GM08714 (cell line): ENCODE measurements around the gene PPA2.
"Not testable (repeated sequence)": the region's sequence is repeated elsewhere in the genome, so short reads cannot be mapped to it uniquely, and the experiment has no call there.

Experiments
- H3K4me3 ChIP-seq: fragments of 200-500 bp; sonication (Bioruptor generic); 2 replicates; pipeline ENCODE4 v1.5.1; 2014; ENCODE audit warnings: mild to moderate bottlenecking, low read length, inconsistent platforms
- ZNF274 ChIP-seq: IDR thresholded peaks from 2 replicates; pipeline ENCODE4 v1.6.1; 2012; ENCODE audit warnings: mild to moderate bottlenecking, low read depth, low read length

Gene PPA2

DNA sequence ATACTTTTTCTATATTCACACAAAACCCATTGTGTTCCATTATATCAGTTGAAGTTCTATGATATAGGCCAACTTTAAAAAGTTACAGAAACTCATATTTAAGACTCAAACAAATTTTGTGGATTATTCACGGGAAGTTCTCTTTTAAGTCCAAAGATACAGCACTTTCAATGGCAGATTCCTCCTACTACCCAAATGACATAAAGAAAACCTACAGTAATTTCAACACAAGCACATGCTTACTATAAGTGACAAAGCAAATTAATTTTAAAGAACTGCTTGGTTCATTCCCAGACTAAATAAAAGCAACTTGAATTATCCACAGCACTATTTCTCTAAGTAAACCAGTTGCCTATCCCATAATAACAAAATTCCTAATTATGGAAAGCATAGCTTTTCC is 4.1 kb downstream of the PPA2 start:
- no peak overlapping the region for H3K4me3 ChIP-seq
- no peak for TF ChIP-seq ZNF274

DNA sequence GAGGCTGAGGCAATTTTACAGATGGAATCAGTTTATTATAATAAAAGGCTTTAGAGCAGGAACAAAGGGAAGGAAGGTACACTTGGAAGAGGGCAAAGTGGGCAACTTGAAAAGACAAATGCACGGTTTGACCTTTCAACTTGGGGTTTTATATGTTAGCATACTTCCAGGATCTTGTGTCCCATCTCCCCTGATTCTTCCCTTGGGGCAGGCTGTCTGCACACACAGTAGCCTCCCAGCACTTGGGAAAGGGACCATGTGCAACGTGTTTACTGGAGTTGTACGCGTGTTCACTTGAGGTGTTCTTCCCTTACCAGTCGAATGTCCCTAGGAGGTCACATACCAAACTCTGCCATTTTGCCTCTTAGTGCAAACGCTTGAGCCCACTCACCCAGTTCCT is 7.3 kb downstream of the PPA2 start:
- H3K4me3 ChIP-seq = no peak overlapping the region
- no peak for TF ChIP-seq ZNF274

DNA sequence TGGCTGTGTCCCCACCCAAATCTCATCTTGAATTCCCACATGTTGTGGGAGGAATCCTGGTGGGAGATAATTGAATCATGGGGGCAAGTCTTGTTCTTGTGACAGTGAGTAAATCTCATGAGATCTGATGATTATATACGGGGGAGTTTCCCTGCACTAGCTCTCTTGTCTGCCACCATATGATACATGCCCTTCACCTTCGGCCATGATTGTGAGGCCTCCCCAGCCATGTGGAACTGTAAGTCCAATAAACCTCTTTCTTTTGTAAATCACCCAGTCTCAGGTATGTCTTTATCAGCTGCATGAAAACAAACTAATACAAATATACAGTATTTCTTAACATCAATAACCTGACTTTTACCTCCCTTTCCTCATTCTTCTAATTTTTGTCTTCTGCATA is 9.3 kb downstream of the PPA2 start:
- H3K4me3 ChIP-seq = not testable (repeated sequence)

DNA sequence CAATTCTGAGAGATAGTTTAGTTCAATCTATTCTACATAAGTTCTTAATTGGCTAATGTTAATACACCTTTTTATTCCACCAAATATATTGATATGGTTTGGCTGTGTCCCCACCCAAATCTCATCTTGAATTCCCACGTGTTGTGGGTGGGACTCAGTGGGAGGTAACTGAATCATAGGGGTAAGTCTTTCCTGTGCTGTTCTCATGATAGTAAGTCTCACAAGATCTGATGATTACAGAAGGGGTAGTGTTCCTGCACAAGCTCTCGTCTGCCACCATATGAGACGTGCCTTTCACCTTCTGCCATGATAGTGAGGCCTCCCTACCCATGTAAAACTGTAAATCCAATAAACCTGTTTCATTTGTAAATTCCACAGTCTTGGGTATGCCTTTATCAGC is 11.3 kb downstream of the PPA2 start:
- TF ChIP-seq ZNF274 = no peak
- no peak overlapping the region for H3K4me3 ChIP-seq

DNA sequence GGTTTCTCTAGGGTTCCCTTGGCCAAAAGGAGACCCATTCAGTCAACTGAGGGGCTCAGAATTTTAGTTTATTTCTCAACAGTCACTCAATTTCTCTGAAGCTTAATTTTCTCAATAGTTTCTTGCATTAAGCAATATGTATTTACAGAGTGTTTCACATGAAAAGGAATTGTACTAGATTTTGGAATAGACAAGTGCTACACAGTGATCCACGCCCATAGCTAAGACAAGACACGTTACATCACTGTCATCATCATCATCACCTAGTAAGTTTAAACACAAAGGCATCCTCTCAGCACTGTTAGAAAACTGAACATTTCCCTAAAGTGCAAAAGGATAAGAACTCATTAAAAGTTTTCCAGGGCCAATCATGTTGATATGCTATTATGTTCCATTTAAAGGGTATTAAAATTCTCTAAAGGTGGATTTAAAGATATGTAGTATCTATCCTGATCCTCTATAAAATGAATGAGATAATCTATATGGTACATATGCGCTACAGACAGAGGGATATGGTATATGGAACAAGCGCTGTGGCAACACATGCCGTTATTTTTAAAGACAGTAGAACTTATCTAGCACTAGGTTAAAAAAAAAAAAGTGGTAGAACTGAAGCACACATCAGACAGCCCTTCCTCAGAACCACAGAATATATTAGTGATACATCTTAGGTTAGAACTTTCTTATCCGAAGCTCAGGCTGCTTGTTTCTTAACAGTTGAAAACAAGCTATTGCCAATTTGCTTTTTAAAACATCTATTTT is 12.1 kb downstream of the PPA2 start:
- no peak overlapping the region for H3K4me3 ChIP-seq
- TF ChIP-seq ZNF274 = no peak

DNA sequence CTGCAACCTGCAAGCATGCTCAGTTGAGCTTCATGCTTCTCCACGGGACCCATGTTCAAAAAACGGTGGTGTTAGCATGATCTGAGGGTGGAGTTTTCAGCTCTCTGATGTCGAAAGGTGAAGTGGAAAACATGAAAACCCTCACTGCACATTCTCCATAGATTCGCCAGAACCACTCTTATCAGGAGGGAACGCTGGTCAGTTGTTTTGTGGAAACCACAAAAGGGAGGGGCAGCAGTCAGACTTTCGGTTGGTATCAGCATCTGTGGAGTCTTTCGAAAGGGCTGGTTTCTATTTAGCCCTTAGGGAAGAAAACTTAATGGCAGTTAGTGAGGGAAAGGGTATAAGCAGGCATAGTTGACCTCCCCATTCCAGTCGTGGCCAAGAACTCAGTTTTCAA is 12.6 kb downstream of the PPA2 start:
- H3K4me3 ChIP-seq = no peak overlapping the region
- no peak for TF ChIP-seq ZNF274

DNA sequence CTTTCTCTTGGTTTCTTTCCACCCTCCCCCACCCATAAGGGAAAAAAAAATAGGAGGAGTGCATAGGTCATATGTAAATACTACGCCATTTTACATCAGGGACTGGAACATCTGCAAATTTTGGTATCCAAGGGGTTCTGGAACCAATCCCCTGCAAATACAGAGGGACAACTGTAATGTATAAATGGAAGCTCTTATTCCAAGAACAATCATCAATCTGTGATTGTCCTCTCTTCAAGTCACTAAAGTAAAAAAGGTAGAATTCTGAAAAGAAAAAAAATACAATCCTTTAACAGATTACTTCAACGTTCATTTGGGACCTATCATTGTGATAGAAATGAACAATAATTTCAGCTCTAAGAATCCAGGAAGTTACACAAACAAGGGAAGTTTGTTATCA is 13.6 kb downstream of the PPA2 start:
- no peak for TF ChIP-seq ZNF274
- H3K4me3 ChIP-seq = no peak overlapping the region

DNA sequence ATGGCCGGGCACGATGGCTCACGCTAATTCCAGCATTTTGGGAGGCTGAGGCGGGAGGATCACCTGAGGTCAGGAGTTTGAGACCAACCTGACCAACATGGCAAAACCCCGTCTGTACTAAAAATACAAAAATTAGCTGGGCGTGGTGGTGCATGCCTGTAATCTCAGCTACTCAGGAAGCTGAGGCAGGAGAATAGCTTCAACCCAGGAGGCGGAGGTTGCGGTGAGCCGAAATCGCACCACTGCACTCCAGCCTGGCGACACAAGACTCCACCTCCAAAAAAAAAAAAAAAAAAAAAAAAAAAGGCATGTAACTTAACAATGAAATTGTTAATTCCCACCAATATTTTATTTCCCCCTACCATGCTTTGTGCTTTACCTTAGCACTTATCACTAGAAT is 15.3 kb downstream of the PPA2 start:
- not testable (repeated sequence) for H3K4me3 ChIP-seq

DNA sequence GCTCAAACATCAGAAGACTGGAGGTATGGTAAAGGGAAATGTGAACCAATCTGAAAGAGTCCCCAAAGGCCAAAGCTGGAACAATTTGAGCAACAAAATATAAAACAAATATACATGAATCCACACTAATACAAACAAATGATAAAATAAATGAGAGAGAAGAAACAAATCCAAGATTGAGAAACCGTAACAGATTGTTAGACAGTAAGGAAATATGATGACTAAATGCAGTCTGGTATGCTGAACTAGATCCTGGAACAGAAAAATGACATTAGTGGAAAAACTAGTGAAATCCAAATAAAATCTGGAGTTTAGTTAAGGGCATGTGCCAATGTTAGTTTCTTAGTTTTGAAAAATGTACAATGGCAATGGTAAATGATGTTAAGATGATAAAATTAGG is 15.9 kb downstream of the PPA2 start:
- no peak for TF ChIP-seq ZNF274
- H3K4me3 ChIP-seq = no peak overlapping the region

DNA sequence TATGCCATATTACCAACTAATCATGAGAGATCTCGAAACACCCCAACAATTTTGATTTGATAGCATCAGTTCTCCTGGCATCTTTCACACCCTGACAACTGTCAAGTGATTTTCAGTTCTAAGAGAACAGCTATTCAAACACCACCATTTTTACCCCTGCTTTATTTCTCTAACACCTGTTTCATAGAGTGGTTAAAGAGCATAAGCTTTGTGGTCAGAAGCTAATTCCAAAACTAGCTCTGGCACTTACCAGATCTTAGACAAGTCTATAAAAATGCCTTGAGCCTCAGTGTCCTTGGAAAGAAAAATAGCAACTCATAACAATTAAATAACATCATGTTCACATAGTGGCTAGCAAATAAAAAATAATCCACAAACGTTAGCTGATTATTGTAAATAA is 17.9 kb downstream of the PPA2 start:
- no peak for TF ChIP-seq ZNF274
- no peak overlapping the region for H3K4me3 ChIP-seq

DNA sequence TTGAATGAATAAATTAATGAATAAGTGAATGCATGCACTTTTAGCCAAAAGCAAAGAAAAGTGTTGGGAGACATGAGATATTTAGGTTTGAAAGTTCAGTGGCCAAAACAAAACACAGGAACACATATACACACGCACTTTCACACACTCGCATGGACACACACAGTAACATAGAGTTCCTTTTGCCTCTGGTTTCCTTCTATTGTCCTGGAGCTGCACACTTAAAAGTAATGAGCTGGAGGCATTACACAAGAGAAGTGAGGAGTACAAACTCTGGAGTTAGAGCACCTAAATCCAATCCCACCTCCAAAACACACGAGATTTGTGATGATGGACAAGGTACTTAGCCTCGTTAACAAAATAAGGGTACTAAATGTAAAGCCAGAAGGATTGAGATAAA is 18.7 kb downstream of the PPA2 start:
- TF ChIP-seq ZNF274 = no peak
- no peak overlapping the region for H3K4me3 ChIP-seq

DNA sequence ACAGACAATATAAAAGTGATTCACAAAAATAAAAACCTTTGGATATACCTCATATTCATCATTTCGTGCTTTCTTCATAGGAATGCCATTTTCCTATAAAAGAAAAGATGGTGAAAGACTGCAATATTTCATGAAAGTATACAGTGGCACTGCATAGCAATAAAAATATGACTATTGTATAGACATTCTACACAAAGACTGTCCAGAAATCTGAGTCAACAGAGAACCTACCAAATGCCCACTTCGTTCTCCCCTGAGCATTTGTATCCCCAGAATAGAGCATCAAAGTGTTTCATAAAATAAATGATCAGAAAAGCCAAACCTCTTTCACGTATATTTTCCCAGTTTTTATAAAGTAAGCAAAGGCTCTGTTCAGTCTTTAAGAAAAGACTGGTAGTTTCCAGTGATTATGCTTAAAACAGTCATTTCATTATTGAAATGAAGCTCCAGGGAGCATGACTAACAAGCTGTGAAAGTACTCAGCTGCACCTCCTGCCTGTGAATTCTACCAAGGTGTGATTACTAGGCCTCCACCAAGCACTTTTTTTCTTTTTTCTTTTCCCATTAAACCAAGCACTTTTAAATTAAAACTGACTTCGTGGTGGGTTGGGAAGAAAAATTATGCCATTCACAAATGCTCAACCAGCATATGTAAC is 20.2 kb downstream of the PPA2 start:
- no peak for TF ChIP-seq ZNF274
- H3K4me3 ChIP-seq = no peak overlapping the region

DNA sequence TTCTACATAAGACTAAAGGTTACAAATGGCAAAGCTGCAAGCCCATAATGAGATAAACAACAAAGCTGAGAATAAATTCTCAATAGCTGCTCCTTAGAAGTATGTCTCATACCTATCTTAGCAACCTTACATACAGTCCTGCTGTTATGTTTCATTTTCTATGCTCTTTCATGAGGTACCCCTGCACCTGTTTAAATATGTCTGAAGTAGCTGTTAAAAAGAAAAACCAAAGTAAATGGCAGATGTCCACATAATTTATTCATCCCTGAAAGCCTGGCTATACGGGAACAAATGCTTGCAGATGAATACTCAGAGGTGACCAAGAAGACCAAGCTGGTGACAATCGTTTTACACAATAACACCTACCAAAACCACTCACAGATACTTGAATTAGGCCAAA is 22.5 kb downstream of the PPA2 start:
- H3K4me3 ChIP-seq = no peak overlapping the region
- no peak for TF ChIP-seq ZNF274

DNA sequence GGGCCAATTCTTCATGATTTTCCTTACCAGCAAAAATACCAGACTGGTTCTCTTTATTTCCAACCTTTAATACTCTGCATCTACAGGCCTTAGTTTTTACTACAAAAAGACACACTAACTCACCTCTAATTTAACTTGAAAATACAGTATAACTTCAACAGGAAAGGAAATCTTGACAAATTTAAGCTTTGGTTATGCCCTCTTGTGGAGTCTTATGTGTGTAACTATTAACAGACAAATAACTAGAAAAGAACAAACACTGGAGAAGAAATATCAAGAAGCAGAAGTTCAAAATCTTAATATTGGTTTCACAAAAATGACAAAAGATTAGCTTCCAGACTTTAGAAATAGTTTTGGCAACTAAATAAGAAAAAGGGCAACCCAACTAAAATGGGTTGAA is 33.0 kb downstream of the PPA2 start:
- no peak for TF ChIP-seq ZNF274
- H3K4me3 ChIP-seq = no peak overlapping the region

DNA sequence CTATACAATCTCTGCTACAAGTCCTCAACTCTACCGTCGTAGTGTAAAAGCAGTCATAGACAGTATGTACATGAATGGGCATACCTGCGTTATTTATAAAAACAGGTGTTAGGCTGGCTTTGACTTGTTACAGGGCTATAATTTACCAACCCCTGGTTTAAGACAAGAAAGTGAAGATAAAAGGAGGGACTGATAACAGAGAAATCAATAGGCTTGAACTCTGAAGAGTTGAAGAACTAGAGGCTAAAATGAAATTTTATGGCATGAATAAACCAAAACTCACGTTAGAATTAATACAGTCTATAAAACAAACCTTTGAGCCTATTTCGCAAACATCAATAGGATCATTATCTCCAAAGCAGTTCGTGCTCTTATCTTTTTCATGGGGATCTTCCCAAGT is 36.2 kb downstream of the PPA2 start:
- no peak for TF ChIP-seq ZNF274
- no peak overlapping the region for H3K4me3 ChIP-seq

DNA sequence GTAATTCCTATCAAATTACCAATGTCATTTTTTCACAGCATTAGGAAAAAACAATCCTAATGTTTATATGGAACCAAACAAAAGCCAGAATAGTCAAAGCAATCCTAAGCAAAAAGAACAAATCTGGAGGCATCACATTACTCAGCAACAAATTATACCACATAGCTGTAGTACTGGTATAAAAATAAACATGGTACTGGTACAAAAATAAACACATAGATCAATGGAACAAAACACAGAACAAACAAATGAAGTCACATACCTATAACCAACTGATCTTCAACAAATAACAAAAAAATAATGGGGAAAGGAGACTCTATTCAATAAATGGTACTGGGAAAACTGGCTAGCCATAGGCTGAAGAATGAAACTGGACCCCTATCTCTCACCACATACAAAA is 37.4 kb downstream of the PPA2 start:
- TF ChIP-seq ZNF274 = no peak
- H3K4me3 ChIP-seq = no peak overlapping the region
